HUES48 (cell line): ENCODE measurements around the gene NFATC2IP.

ENCODE experiments used
- H3K27ac ChIP-seq: one replicate; pipeline ENCODE4 v1.7.0; 2013; ENCODE audit warnings: low read depth, low read length, inconsistent platforms
- H3K27me3 ChIP-seq: 2 replicates; pipeline ENCODE4 v1.6.1; 2013; ENCODE audit warnings: mild to moderate bottlenecking, low read length; ENCODE audit not compliant: control insufficient read depth, insufficient read depth
- H3K36me3 ChIP-seq: 2 replicates; pipeline ENCODE4 v1.6.1; 2013; ENCODE audit warnings: low read length; ENCODE audit not compliant: control insufficient read depth, insufficient read depth
- H3K4me1 ChIP-seq: 2 replicates; pipeline ENCODE4 v1.6.1; 2013; ENCODE audit warnings: mild to moderate bottlenecking, low read length; ENCODE audit not compliant: control insufficient read depth, insufficient read depth
- H3K4me3 ChIP-seq: 2 replicates; pipeline ENCODE4 v1.5.1; 2013; ENCODE audit warnings: mild to moderate bottlenecking, low read depth, low read length
- H3K9ac ChIP-seq: 2 replicates; pipeline ENCODE4 v1.6.1; 2013; ENCODE audit warnings: mild to moderate bottlenecking, low read depth, low read length, moderate library complexity
- H3K9me3 ChIP-seq: 2 replicates; pipeline ENCODE4 v1.6.1; 2013; ENCODE audit warnings: low read length; ENCODE audit not compliant: control insufficient read depth, insufficient read depth

The NFATC2IP gene

GRCh38 chr16:29014561-29015069, 63.9 kb downstream of the NFATC2IP start:
- Histone ChIP-seq H3K9ac (no peak overlapping the region), H3K4me3 (no peak overlapping the region), H3K27me3 (no peaks in the 10 kb centered on the region), H3K4me1 (no peaks in the 10 kb centered on the region), H3K9me3 (no peaks in the 10 kb centered on the region), H3K27ac (no peak overlapping the region), H3K36me3 (no peaks in the 10 kb centered on the region)
